ENCODE measurements around the gene CD300A.

DNA sequence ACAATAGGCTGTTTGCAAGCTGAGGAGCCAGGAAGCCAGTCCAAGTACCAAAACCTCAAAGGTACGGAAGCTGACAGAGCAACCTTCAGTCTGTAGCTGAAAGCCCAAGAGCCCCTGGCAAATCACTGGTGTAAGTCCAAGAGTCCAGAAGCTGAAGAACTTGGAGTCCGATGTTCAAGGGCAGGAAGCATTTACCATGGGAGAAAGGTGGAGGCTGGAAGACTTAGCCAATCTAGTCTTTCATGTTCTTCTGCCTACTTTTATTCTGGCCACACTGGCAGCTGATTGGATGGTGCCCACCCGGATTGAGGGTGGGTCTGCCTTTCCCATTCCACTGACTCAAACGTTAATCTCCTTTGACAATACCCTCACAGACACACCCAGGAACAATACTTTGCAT is 49.5 kb downstream of the CD300A start:
- TF ChIP-seq, protein P1, sequence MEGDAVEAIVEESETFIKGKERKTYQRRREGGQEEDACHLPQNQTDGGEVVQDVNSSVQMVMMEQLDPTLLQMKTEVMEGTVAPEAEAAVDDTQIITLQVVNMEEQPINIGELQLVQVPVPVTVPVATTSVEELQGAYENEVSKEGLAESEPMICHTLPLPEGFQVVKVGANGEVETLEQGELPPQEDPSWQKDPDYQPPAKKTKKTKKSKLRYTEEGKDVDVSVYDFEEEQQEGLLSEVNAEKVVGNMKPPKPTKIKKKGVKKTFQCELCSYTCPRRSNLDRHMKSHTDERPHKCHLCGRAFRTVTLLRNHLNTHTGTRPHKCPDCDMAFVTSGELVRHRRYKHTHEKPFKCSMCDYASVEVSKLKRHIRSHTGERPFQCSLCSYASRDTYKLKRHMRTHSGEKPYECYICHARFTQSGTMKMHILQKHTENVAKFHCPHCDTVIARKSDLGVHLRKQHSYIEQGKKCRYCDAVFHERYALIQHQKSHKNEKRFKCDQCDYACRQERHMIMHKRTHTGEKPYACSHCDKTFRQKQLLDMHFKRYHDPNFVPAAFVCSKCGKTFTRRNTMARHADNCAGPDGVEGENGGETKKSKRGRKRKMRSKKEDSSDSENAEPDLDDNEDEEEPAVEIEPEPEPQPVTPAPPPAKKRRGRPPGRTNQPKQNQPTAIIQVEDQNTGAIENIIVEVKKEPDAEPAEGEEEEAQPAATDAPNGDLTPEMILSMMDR (IDR thresholded peaks at IDR 0.05), result no peak
- no peak for TF ChIP-seq POLR2A (IDR thresholded peaks at IDR 0.05)

Data from adrenal gland (tissue), 5 donors.